Measurements from ENCODE around the gene IFT81. TPM values are rescaled to one million over a fixed set of nuclear protein-coding genes. Genes with fewer than 3 reads are reported as not detected.

IFT81 gene
- total RNA-seq, 1 donor from 2014 or later, result 4.3 TPM

GRCh38 chr12:110117956-110118685 is 6.0 kb upstream of the IFT81 start:
- no peak for TF ChIP-seq CTCF (IDR thresholded peaks at IDR 0.05)
- DNase-seq, result no peak
- H3K27me3 Mint-ChIP-seq, result peaks cover 1% of the 10 kb centered on the region
- no peak overlapping the region for H3K4me3 Mint-ChIP-seq
- H3K27ac Mint-ChIP-seq, result no peak overlapping the region
- H3K9me3 Mint-ChIP-seq, result no peaks in the 10 kb centered on the region
- ChIA-PET CTCF (no interaction called here), POLR2A (interaction anchor here (0.7 kb wide), 1 partner anchor 27 kb away, joined by 4 read pairs; no protein-coding TSS in a partner anchor)
- intact Hi-C loops (cut with micrococcal nuclease), result no loop called here
- H3K4me1 Mint-ChIP-seq, result peaks cover 9% of the 10 kb centered on the region
- H3K36me3 Mint-ChIP-seq (ENCODE audit: low read depth), result no peaks in the 10 kb centered on the region
- ATAC-seq (ENCODE audit: low read depth), result no peak

GRCh38 chr12:110122929-110123328 is 1.2 kb upstream of the IFT81 start:
- CTCF ChIA-PET, result no interaction called here
- TF ChIP-seq CTCF (IDR thresholded peaks at IDR 0.05), result no peak
- Mint-ChIP-seq H3K4me1 (peaks cover 8% of the 10 kb centered on the region), H3K4me3 (no peak overlapping the region), H3K27ac (no peak overlapping the region), H3K9me3 (no peaks in the 10 kb centered on the region), H3K36me3 (ENCODE audit: low read depth) (peaks cover 2% of the 10 kb centered on the region), H3K27me3 (peaks cover 1% of the 10 kb centered on the region)
- no peak for DNase-seq
- intact Hi-C loops (cut with micrococcal nuclease), result no loop called here
- no peak for ATAC-seq (ENCODE audit: low read depth)
- POLR2A ChIA-PET, result interaction anchor here (2.1 kb wide), 1 partner anchor 158 kb away, joined by 18 read pairs; the partner anchor contains the start of gene ATP2A2

DNA sequence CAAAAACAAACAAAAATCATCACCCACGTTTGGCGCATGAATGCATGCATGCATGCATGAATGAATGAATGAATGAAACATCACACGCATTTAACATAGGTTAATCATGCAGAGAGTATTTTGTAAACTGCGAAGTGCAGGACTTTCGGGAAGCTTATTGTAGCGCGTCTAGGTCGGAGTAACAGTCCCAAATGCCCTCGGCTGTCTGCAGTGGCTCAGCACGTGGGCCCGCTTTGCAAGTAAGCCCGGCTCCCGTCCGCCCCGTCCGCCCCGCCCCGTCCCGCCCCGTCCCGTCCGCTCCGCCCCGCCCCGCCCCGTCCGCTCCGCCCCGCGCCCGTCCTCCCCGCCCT is 263 bp upstream of the IFT81 start:
- Mint-ChIP-seq H3K27me3 (no peaks in the 10 kb centered on the region), H3K4me3 (peak overlapping the region; percentile 58), H3K9me3 (no peaks in the 10 kb centered on the region), H3K27ac (no peak overlapping the region), H3K36me3 (ENCODE audit: low read depth) (peaks cover 2% of the 10 kb centered on the region), H3K4me1 (peaks cover 8% of the 10 kb centered on the region)
- no peak for DNase-seq
- intact Hi-C loops (cut with micrococcal nuclease), result loop anchor here (1.0 kb wide), 4 partner anchors 24 to 307 kb away; partner anchors contain the start of gene C12orf76
- ATAC-seq (ENCODE audit: low read depth), result no peak
- POLR2A ChIA-PET, result interaction anchor here (0.6 to 2.1 kb wide), 9 partner anchors 42 to 478 kb away, joined by 3 to 18 read pairs (median 3); partner anchors contain the start of genes ARPC3, ATP2A2, FAM216A and GPN3
- CTCF ChIA-PET, result no interaction called here
- TF ChIP-seq CTCF (IDR thresholded peaks at IDR 0.05), result no peak

GRCh38 chr12:110126557-110126956 is 2.4 kb downstream of the IFT81 start:
- ChIA-PET POLR2A (interaction anchor here (0.7 to 1.0 kb wide), 2 partner anchors 10 to 305 kb away, joined by 4 read pairs; no protein-coding TSS in a partner anchor), CTCF (no interaction called here)
- ATAC-seq (ENCODE audit: low read depth) (no peak), DNase-seq (no peak)
- no peaks in the 10 kb centered on the region for H3K27me3 Mint-ChIP-seq
- H3K4me1 Mint-ChIP-seq, result peaks cover 8% of the 10 kb centered on the region
- intact Hi-C loops (cut with micrococcal nuclease), result no loop called here
- no peak overlapping the region for H3K4me3 Mint-ChIP-seq
- no peak for TF ChIP-seq CTCF (IDR thresholded peaks at IDR 0.05)
- H3K9me3 Mint-ChIP-seq, result no peaks in the 10 kb centered on the region
- peaks cover 2% of the 10 kb centered on the region for H3K36me3 Mint-ChIP-seq (ENCODE audit: low read depth)
- H3K27ac Mint-ChIP-seq, result no peak overlapping the region

GRCh38 chr12:110134691-110135411 is 10.7 kb downstream of the IFT81 start:
- Mint-ChIP-seq H3K4me1 (peaks cover 10% of the 10 kb centered on the region), H3K4me3 (peak overlapping the region; percentile 28), H3K36me3 (ENCODE audit: low read depth) (no peaks in the 10 kb centered on the region), H3K9me3 (no peaks in the 10 kb centered on the region), H3K27ac (no peak overlapping the region), H3K27me3 (no peaks in the 10 kb centered on the region)
- CTCF ChIA-PET, result no interaction called here
- ATAC-seq (ENCODE audit: low read depth) (peak; percentile 75), DNase-seq (no peak)
- intact Hi-C loops (cut with micrococcal nuclease), result no loop called here
- no peak for TF ChIP-seq CTCF (IDR thresholded peaks at IDR 0.05)
- POLR2A ChIA-PET, result interaction anchor here (1.1 kb wide), 1 partner anchor 145 kb away, joined by 3 read pairs; no protein-coding TSS in a partner anchor
